Osteoblast (primary cell): ENCODE data around the gene RTEL1. TPM values are rescaled to one million over a fixed set of nuclear protein-coding genes. Genes with fewer than 3 reads are reported as not detected.

Experiments used
- DNase-seq: peaks from one replicate; pipeline ENCODE4 v3.0.0; 2011; ENCODE audit warnings: low spot score, mixed read lengths; ENCODE audit not compliant: insufficient read length; ENCODE audit errors: missing footprints
- H2AFZ ChIP-seq: 2 replicates; pipeline ENCODE4 v1.6.0; 2011; ENCODE audit warnings: mild to moderate bottlenecking, low read length
- H3K27ac ChIP-seq: 2 replicates; pipeline ENCODE4 v1.5.1; 2011; ENCODE audit warnings: mild to moderate bottlenecking, low read depth, low read length, moderate library complexity
- H3K27me3 ChIP-seq: 2 replicates; pipeline ENCODE4 v1.6.0; 2012; ENCODE audit warnings: mild to moderate bottlenecking, control low read depth, inconsistent platforms, low read length, moderate library complexity; ENCODE audit not compliant: insufficient read depth
- H3K36me3 ChIP-seq: 2 replicates; pipeline ENCODE4 v1.5.1; 2011; ENCODE audit warnings: mild to moderate bottlenecking, low read length, control low read depth, moderate library complexity; ENCODE audit not compliant: insufficient read depth
- H3K4me1 ChIP-seq: 2 replicates; pipeline ENCODE4 v1.5.1; 2011; ENCODE audit warnings: mild to moderate bottlenecking, low read length, control low read depth, moderate library complexity; ENCODE audit not compliant: insufficient read depth
- H3K4me2 ChIP-seq: 2 replicates; pipeline ENCODE4 v1.6.0; 2011; ENCODE audit warnings: mild to moderate bottlenecking, low read length; ENCODE audit not compliant: insufficient read depth
- H3K4me3 ChIP-seq: fragments of 200-600 bp; sonication (generic); 3 replicates; pipeline ENCODE4 v1.5.1; 2012; ENCODE audit warnings: mild to moderate bottlenecking, low read length, inconsistent platforms; ENCODE audit not compliant: insufficient read depth
- H3K79me2 ChIP-seq: 2 replicates; pipeline ENCODE4 v1.6.0; 2012; ENCODE audit warnings: mild to moderate bottlenecking, low read length, control low read depth, inconsistent platforms; ENCODE audit not compliant: insufficient read depth
- H3K9me3 ChIP-seq: 2 replicates; pipeline ENCODE4 v1.5.1; 2011; ENCODE audit warnings: low read depth, low read length, control low read depth
- H4K20me1 ChIP-seq: 2 replicates; pipeline ENCODE4 v1.6.0; 2012; ENCODE audit warnings: mild to moderate bottlenecking, low read length, control low read depth; ENCODE audit not compliant: insufficient read depth
- total RNA-seq: library from RNA; depleted of rRNA; stranded (reverse); fragments of >200 nt; gene quantifications from 2 replicates; pipeline ENCODE4 v1.2.3, GENCODE V29; 2012
- TF ChIP-seq, protein P1 (sequence below): IDR thresholded peaks from 2 replicates; pipeline ENCODE4 v1.5.1; 2011; ENCODE audit warnings: mild to moderate bottlenecking, low read depth, low read length, moderate library complexity; ENCODE audit errors: extremely low read depth

The RTEL1 gene
- total RNA-seq, 1 donor = 10.9 TPM

DNA sequence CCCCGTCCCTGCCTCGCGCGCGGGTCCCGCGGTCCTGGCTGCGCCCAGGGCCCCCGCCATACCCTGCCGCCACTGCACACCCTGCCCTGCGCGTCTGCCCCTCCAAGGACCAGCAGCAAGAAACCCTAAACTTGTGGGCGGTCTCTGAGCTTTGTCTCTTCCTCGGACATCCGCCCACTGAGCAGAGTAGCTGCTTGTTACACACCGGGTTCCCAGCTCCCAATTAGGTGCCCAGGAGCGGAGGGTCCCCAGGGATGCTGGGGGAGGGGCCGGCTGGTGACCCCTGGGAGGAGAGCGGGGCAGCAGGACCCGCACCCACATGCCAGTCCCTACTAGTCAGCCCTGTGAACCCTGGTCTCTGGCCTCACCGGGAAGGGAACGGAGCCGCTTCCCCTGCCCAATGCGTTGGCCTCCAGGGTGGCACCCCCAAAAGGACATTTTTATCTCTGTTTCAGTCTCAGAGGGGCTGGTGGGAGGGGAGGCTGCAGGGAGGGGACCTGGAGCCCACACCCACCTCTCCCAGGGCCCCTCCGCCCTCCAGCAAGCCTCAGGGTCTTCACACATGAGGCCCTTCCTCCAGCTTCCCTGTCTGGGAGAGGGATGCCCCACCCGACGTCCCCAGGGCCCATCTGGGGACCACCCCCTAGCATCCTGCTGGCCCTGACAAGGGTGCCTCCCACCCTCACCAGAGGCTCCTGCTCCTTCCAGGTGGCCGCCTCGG lies 15.4 kb upstream of the RTEL1 start:
- H3K4me3 ChIP-seq = peak overlapping the region; percentile 62
- H3K9me3 ChIP-seq = no peaks in the 10 kb centered on the region
- no peaks in the 10 kb centered on the region for H3K36me3 ChIP-seq
- no peak overlapping the region for H2AFZ ChIP-seq
- no peaks in the 10 kb centered on the region for H3K79me2 ChIP-seq
- no peak for DNase-seq
- H3K27me3 ChIP-seq = peaks cover 4% of the 10 kb centered on the region
- peak overlapping the region; percentile 65 for H3K4me2 ChIP-seq
- H4K20me1 ChIP-seq = no peaks in the 10 kb centered on the region
- H3K4me1 ChIP-seq = no peaks in the 10 kb centered on the region
- TF ChIP-seq, protein P1, sequence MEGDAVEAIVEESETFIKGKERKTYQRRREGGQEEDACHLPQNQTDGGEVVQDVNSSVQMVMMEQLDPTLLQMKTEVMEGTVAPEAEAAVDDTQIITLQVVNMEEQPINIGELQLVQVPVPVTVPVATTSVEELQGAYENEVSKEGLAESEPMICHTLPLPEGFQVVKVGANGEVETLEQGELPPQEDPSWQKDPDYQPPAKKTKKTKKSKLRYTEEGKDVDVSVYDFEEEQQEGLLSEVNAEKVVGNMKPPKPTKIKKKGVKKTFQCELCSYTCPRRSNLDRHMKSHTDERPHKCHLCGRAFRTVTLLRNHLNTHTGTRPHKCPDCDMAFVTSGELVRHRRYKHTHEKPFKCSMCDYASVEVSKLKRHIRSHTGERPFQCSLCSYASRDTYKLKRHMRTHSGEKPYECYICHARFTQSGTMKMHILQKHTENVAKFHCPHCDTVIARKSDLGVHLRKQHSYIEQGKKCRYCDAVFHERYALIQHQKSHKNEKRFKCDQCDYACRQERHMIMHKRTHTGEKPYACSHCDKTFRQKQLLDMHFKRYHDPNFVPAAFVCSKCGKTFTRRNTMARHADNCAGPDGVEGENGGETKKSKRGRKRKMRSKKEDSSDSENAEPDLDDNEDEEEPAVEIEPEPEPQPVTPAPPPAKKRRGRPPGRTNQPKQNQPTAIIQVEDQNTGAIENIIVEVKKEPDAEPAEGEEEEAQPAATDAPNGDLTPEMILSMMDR = no peak
- no peak overlapping the region for H3K27ac ChIP-seq

DNA sequence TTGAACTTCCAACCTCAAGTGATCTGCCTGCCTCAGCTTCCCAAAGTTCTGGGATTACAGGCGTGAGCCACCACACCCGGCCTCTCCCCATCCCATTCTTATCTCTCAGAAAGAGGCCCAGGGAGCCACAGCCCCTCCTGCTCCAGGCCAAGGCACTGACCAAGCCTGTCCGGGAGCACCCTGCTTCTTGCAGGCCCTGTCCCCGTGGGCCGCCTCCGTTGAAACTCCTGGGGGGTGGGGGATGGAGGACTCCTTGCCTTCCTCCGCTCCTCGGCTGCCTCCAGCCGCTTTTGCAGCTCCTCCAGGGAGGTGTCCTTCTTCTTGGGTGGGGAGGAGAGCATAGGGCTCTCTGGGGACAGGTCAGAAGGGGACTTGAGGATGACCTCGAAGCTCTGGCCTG lies 14.6 kb upstream of the RTEL1 start:
- Histone ChIP-seq H3K9me3 (no peaks in the 10 kb centered on the region), H3K4me3 (no peak overlapping the region), H3K4me1 (no peaks in the 10 kb centered on the region), H3K79me2 (no peaks in the 10 kb centered on the region), H3K27me3 (peaks cover 4% of the 10 kb centered on the region), H3K4me2 (no peak overlapping the region), H3K36me3 (no peaks in the 10 kb centered on the region), H2AFZ (no peak overlapping the region), H3K27ac (no peak overlapping the region), H4K20me1 (no peaks in the 10 kb centered on the region)
- TF ChIP-seq, protein P1 = no peak
- DNase-seq = no peak

DNA sequence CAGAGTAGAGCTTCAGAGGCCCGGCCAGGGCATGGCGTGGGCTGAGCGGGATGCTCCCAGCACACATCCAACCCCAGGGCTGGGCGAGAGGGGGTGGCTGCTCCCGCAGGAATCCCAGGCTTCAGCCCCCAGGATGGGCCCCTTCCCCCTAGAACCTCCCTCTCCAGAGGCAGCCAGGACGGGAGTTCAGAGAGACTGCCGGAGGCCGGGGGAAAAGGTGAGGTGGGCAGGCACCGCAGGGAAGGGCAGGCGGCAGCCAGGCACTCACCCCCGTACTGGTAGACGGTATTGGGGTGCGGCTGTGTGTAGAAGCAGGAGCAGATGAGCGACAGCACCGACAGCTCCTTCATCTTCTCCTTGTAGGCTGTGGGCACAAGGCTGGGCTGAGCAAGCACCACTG lies 14.2 kb upstream of the RTEL1 start:
- Histone ChIP-seq H4K20me1 (no peaks in the 10 kb centered on the region), H3K4me3 (no peak overlapping the region), H3K27ac (no peak overlapping the region), H3K4me2 (no peak overlapping the region), H3K4me1 (no peaks in the 10 kb centered on the region), H3K27me3 (peaks cover 4% of the 10 kb centered on the region), H2AFZ (no peak overlapping the region), H3K36me3 (no peaks in the 10 kb centered on the region), H3K9me3 (no peaks in the 10 kb centered on the region), H3K79me2 (no peaks in the 10 kb centered on the region)
- TF ChIP-seq, protein P1 = no peak
- peak; percentile 59 for DNase-seq

DNA sequence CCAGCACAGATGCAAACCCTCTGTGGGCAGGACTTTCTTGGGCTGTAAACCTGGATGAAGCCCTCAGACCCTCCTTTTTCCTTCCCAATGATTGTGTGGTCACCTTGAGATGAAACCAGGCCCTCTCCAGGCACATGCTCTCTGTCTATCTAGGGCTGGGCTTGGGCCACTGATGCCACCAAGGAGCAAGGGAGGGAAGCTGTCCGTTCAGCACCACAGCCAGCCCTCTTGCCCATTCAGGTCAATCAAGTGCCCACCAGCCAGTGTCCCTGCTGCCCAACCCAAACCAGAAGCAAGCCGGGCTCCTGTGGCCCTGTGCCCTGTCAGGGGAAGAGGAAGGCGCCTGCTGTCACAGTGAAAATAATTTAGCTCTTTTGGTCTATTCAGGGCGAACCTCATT lies 12.9 kb upstream of the RTEL1 start:
- H3K4me3 ChIP-seq = no peak overlapping the region
- H3K27me3 ChIP-seq = peaks cover 4% of the 10 kb centered on the region
- H3K27ac ChIP-seq = no peak overlapping the region
- H3K79me2 ChIP-seq = no peaks in the 10 kb centered on the region
- TF ChIP-seq, protein P1 = no peak
- H3K4me2 ChIP-seq = no peak overlapping the region
- no peaks in the 10 kb centered on the region for H3K36me3 ChIP-seq
- no peak overlapping the region for H2AFZ ChIP-seq
- no peaks in the 10 kb centered on the region for H4K20me1 ChIP-seq
- no peak for DNase-seq
- H3K9me3 ChIP-seq = no peaks in the 10 kb centered on the region
- no peaks in the 10 kb centered on the region for H3K4me1 ChIP-seq
